ENCODE measurements around the gene TLE5.

The TLE5 gene

DNA sequence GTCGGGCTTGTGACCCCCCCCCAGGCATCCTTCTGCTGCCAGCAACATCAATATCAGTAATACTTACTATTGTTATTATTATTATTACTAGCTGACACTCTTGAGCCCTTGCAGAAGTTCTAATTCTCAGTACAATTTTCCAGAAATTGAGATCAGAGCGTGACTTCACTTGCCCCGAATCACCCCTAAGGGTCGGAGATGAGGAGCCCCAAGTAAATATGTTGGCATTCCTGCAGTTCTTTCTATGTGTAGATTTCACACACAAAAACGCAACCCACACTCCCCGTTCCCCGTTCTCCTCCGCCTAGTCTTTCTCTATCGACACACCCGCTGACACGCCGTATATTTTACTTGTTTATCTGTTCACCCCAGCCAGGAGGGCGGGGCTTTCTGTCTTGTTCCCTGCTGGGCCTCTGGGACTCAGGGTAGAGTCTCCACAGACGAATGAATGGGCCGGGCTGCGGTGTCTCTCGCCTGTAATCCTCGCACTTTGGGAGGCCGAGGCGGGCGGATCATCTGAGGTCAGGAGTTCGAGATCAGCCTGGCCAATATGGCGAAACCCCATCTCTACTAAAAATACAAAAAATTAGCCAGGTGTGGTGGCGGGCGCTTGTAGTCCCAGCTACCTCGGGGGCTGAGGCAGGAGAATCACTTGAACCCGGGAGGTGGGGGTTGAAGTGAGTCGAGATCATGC is 14.7 kb downstream of the TLE5 start:
- no peak for TF ChIP-seq Cebpa-rat (IDR thresholded peaks at IDR 0.05)
- Histone ChIP-seq H3K9me3 (no peaks in the 10 kb centered on the region), H3K36me3 (peaks cover 9% of the 10 kb centered on the region), H3K27ac (0 out of 2 replicates have a peak overlapping the region, but pooled peaks have one; percentile 26), H3K4me3 (peak overlapping the region; percentile 61), H4K20me1 (peaks cover 2% of the 10 kb centered on the region), H3K4me1 (peaks cover 54% of the 10 kb centered on the region), H3K27me3 (no peaks in the 10 kb centered on the region), H3K4me2 (peak overlapping the region; percentile 87), H3K9ac (peak overlapping the region; percentile 60; the same call in 1 of the 2 replicates)

DNA sequence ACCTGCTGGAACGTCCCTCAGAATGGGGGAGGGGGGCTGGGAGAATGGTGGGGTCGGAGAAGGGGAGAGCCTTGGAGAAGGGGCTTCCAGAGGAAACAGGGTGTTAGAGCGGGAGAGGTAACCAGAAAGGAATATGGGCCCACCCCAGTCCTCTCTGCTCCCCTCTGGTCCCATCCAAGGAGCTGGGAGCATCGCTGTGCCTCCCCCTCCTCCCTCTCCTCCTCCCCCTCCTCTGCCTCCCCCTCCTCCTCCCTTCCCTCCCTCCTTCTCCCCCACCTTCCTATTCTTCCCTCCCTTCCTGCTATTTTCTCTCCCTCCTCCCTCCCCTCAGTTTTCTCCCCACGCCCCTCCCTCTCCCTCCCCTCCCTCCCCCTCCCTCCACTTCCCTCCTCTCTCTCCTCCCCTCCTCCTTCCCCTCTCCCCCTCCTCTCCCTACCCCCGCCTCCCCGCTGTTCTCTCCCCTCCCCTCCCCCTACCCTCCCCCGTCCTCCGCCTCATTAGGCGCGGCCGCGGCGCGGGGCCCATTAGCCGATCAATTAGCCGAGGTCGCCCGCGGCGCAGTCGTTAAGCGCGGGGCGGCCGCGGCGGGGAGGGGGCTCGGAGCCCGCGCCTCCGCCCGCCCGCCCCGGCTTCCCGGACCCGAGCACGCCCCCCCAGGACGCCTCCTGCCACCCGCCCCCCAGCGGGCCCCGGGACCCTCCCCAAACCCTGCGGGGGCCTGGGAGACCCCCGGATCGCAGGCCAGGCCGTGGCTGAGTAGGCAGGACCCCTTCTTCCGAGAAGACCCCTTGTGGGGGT is 15.4 kb downstream of the TLE5 start:
- peak overlapping the region; percentile 60; the same call in 1 of the 2 replicates for H3K9ac ChIP-seq
- H3K4me1 ChIP-seq, result peaks cover 58% of the 10 kb centered on the region
- H3K9me3 ChIP-seq, result no peaks in the 10 kb centered on the region
- peak overlapping the region; percentile 87 for H3K4me2 ChIP-seq
- peaks cover 2% of the 10 kb centered on the region; the same call in 1 of the 2 replicates for H3K36me3 ChIP-seq
- peak overlapping the region; percentile 61 for H3K4me3 ChIP-seq
- H4K20me1 ChIP-seq, result no peaks in the 10 kb centered on the region
- no peaks in the 10 kb centered on the region for H3K27me3 ChIP-seq
- TF ChIP-seq Cebpa-rat (IDR thresholded peaks at IDR 0.05), result no peak
- 0 out of 2 replicates have a peak overlapping the region, but pooled peaks have one; percentile 26 for H3K27ac ChIP-seq

DNA sequence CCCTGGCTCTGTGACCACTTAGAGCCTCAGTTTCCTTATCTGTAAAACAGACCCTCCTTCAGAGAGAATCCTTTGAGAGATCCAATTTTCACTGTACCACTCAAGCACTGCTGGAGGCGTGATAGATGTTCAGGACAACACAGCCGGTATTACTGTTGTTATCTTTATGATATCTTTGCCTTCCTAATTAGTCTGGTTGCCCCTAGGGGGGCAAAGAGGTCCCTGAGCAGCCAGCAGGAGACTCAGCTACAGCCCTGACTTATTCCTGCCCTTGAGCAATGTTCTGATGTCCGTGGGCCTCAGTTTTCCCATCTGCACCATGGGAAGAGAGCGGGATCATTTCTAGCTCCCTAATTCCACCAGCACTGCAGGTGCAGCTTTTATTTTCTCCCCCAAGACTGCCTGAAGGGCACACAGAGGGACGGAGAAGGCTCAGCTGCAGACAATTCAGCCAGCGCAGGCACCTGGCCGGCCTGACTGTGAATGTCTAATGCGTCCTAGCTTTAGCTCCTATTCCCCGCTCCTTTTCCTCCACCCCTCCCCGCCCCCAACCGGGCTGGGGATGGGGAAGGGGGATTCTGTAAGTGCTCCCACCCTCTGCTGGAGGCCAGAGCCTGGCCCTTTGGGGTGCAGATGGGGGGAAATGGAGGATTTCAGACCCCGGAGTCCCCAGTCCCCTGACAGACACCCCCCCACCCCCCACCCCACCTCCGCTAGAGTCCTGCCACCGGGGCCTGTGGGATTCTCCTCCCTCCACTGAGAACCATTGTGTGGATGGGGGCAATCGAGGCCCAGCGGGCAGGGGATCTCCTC is 16.2 kb downstream of the TLE5 start:
- Histone ChIP-seq H3K4me1 (peaks cover 66% of the 10 kb centered on the region), H3K4me3 (no peak overlapping the region), H3K27ac (no peak overlapping the region), H3K9me3 (no peaks in the 10 kb centered on the region), H3K4me2 (peak overlapping the region; percentile 60), H3K36me3 (no peaks in the 10 kb centered on the region), H4K20me1 (no peaks in the 10 kb centered on the region), H3K9ac (no peak overlapping the region), H3K27me3 (no peaks in the 10 kb centered on the region)
- TF ChIP-seq Cebpa-rat (IDR thresholded peaks at IDR 0.05), result no peak

DNA sequence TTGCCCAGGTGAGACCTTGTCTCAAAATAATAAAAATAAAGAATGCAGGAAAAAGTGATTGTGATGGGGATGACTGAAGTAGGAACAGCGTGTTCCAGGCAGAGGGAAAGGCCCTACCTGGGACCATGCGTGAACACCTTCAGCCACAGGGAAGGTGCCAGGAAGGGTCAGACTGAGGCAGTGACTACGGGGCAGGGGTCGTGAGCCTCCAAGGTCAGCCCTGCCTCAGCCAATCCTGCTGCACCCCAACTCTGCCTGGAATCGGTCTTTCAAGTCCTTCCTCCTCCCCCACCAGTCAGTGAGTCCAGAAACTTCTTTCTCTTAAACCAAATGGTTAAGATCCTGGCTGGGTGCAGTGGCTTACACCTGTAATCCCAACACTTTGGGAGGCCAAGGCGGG is 17.1 kb downstream of the TLE5 start:
- H3K27me3 ChIP-seq, result no peaks in the 10 kb centered on the region

DNA sequence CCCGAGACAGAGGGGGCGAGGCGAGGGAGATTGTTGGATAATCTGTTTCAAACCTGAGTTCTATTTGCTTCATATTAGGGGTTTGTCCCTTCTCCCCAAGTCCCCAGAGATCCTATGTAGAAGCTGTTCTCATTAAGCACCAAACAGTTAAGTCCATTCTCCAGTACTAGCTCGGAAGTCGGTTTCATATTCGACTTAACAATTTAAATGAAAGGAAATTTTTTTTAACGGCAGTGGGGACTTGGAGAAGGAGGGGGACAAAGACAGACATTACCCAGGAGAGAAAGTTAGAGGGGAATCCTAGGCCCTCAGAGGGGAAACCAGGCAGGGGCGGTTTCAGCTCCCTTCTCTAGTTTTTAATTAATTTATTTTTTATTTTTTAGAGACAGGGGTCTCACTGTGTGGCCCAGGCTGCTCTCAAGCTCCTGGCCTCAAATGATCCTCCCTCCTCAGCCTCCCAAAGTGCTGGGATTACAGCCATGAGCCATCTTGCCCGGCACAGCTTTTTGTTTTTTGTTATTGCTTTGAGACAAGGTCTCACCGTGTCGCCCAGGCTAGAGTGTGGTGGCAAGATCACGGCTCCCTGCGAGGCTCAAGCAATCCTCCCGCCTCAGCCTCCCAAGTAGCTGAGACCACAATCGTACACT is 19.6 kb downstream of the TLE5 start:
- Histone ChIP-seq H3K36me3 (no peaks in the 10 kb centered on the region), H3K4me1 (peaks cover 74% of the 10 kb centered on the region), H3K27ac (peak overlapping the region; percentile 77), H3K27me3 (no peaks in the 10 kb centered on the region), H3K9ac (peak overlapping the region; percentile 65), H3K4me2 (peak overlapping the region; percentile 89), H3K4me3 (peak overlapping the region; percentile 44), H3K9me3 (no peaks in the 10 kb centered on the region), H4K20me1 (no peaks in the 10 kb centered on the region)
- TF ChIP-seq Cebpa-rat (IDR thresholded peaks at IDR 0.05), result no peak

More for the DNA sequence above, 17.1 kb downstream of the TLE5 start:
- Histone ChIP-seq H3K27ac (no peak overlapping the region), H3K4me1 (peaks cover 75% of the 10 kb centered on the region), H4K20me1 (no peaks in the 10 kb centered on the region), H3K4me2 (peak overlapping the region; percentile 13; the same call in 1 of the 2 replicates), H3K36me3 (no peaks in the 10 kb centered on the region), H3K9me3 (no peaks in the 10 kb centered on the region), H3K4me3 (no peak overlapping the region), H3K9ac (no peak overlapping the region)
- no peak for TF ChIP-seq Cebpa-rat (IDR thresholded peaks at IDR 0.05)

DNA sequence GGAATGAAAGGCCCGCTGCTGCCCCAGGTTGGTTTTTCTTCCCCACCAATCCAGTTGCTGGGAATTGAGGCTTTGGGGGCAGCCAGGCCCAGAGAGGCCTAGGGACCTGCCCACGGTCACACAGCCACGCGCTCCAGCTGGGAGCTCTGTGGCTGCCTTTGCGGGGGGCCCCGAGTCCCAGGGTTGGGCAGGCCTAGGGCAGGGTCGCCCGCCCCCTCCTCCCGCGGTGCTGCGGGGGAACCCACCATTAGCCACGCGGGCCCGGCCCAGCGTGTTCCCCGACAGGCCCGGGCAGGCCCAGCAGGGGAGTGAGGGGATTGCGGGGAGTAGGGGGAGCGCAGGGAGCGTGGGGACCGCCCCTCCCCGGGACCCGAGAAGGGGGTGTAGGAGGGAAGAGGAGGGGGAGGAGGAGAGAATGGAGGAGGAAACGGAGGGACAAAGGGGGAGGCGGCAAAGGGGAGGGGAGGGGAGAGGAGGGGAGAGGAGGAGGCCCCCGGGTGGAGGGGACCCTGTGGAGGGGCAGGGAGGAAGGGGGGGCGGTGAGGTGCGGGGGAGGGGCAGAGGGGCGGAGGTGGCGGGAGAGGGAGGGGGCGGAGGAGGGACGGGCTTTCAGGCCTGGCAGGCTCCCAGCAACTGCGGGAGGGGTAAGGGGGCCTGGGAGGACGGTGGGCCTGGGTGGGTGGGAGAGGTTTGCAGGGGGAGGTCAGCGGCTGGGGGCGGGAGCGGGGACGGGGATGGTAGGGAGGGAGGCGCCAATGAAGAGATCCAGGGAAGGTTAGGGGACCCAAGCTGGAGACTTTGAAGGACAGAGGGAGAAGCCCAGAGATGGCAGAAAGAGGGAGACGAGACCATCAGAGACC is 20.3 kb downstream of the TLE5 start:
- H3K36me3 ChIP-seq, result no peaks in the 10 kb centered on the region
- TF ChIP-seq Cebpa-rat (IDR thresholded peaks at IDR 0.05), result no peak
- peak overlapping the region; percentile 74 for H3K9ac ChIP-seq
- no peaks in the 10 kb centered on the region for H4K20me1 ChIP-seq
- H3K4me1 ChIP-seq, result peaks cover 69% of the 10 kb centered on the region
- peak overlapping the region; percentile 49 for H3K4me3 ChIP-seq
- H3K9me3 ChIP-seq, result no peaks in the 10 kb centered on the region
- H3K27me3 ChIP-seq, result no peaks in the 10 kb centered on the region
- peak overlapping the region; percentile 87 for H3K27ac ChIP-seq
- H3K4me2 ChIP-seq, result peak overlapping the region; percentile 89

DNA sequence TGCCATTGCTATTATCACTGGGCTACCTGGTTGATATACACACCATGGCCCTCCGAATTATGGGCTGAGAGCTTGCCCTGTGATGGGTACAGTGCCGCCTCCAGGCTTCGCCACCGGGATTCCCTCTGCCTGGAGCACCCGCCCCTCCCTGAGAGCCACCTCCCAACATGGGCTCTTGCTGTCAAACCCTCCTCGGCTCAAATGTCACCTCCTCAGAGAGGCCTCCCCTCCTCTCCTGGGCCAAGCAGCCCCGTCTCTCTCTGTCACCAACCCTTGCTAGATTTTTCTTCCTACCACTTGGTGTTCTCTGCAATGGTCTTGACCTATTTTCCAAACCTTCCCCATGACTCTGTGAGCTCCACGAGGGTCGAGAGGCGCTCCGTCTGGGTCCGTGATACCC is 21.0 kb downstream of the TLE5 start:
- Histone ChIP-seq H3K36me3 (no peaks in the 10 kb centered on the region), H3K27ac (peak overlapping the region; percentile 87), H3K9me3 (no peaks in the 10 kb centered on the region), H3K4me1 (peaks cover 75% of the 10 kb centered on the region), H3K9ac (peak overlapping the region; percentile 74), H3K27me3 (no peaks in the 10 kb centered on the region), H3K4me2 (peak overlapping the region; percentile 83), H3K4me3 (peak overlapping the region; percentile 49; the same call in 1 of the 2 replicates), H4K20me1 (no peaks in the 10 kb centered on the region)
- TF ChIP-seq Cebpa-rat (IDR thresholded peaks at IDR 0.05), result no peak

DNA sequence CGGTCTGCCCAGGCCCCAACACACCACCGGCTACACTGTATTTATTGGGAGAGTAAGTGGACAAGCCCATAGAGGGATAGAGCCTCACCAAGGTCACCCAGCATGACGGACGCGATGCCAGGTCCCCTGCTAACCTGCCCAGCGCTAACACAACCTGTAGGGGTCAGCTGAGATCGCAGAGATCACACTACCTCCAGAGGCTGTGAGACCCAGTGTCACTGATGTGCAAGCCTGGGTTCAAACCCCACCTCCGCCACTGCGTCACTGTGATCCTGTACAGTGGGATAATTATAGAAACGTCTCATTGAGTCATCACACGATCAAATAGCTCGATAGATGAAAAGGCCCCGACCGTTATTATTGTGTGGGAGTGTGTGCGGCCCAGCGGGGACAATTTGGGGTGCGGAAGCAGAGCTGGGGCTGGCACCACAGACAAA is 22.6 kb downstream of the TLE5 start:
- Histone ChIP-seq H3K9me3 (no peaks in the 10 kb centered on the region), H3K36me3 (no peaks in the 10 kb centered on the region), H3K4me2 (peak overlapping the region; percentile 76), H3K9ac (no peak overlapping the region; the same call in 1 of the 2 replicates), H4K20me1 (no peaks in the 10 kb centered on the region), H3K27ac (peak overlapping the region; percentile 61), H3K4me3 (no peak overlapping the region), H3K27me3 (no peaks in the 10 kb centered on the region), H3K4me1 (peaks cover 66% of the 10 kb centered on the region)
- TF ChIP-seq Cebpa-rat (IDR thresholded peaks at IDR 0.05), result no peak
